Duodenal mucosa (tissue), 2 donors: ENCODE data around the gene ARG2.

Experiments used
- H3K27ac ChIP-seq: one replicate; pipeline ENCODE4 v1.7.0; 2013; ENCODE audit warnings: low read depth, low read length
- H3K27me3 ChIP-seq, 2 donors: one replicate each; pipeline ENCODE4 v1.7.0; 2013; ENCODE audit warnings: low read length in 2 of 2, control low read depth in 1 of 2; ENCODE audit not compliant: insufficient read depth in 2 of 2, control insufficient read depth in 1 of 2
- H3K36me3 ChIP-seq, 2 donors: one replicate each; pipeline ENCODE4 v1.7.0; 2013; ENCODE audit warnings: low read length in 2 of 2, control low read depth in 1 of 2; ENCODE audit not compliant: insufficient read depth in 2 of 2, control insufficient read depth in 1 of 2
- H3K4me1 ChIP-seq, 2 donors: one replicate each; pipeline ENCODE4 v1.7.0; 2013; ENCODE audit warnings: low read length in 2 of 2, control low read depth in 1 of 2; ENCODE audit not compliant: insufficient read depth in 2 of 2, control insufficient read depth in 1 of 2
- H3K4me3 ChIP-seq, 2 donors: one replicate each; pipeline ENCODE4 v1.7.0; 2013; ENCODE audit warnings: low read length in 2 of 2, low read depth in 1 of 2
- H3K9ac ChIP-seq, 2 donors: one replicate each; pipeline ENCODE4 v1.7.0; 2013; ENCODE audit warnings: low read length in 2 of 2, low read depth in 1 of 2
- H3K9me3 ChIP-seq, 2 donors: one replicate each; pipeline ENCODE4 v1.7.0; 2013; ENCODE audit warnings: low read length in 2 of 2, control low read depth in 1 of 2; ENCODE audit not compliant: control insufficient read depth in 1 of 2

Gene ARG2

DNA sequence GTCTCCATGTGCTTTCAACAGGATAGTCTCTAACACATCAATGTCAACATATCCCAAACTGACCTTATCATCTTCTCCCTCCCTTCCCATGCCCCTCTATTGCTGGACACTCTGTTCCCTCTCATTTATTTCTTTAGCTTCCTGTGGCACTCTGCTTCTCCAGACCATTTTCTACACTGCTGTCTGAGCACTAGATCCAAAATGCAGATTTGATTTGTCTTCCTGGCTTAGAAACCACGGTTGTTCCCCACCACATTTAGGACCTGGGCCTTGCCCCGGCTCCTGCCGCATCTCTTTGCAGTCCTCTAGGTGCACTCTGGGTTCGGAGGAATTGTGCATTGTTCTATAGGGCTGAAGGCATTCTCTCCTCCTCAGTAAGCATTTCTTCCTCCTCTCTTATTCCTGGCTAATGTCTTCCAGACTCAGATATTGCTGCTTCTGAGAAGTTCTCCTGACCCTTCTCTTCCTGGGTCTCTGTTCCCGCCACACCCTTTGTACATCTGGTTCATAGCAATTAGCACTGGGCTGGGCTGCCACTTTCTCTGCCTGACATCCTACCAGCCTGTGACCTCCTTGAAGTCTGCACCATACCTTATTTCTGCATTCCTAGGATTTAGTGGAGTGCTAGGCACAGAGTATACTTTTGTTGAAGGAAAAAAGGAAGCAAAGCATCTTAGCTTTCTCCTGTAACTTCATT lies 13.9 kb downstream of the ARG2 start:
- H3K27me3 ChIP-seq: no peaks in the 10 kb centered on the region
- H3K9me3 ChIP-seq: no peaks in the 10 kb centered on the region
- H3K4me3 ChIP-seq: no peak overlapping the region
- peaks cover 0 to 9% of the 10 kb centered on the region in 2 donors for H3K4me1 ChIP-seq
- no peaks in the 10 kb centered on the region for H3K36me3 ChIP-seq
- H3K9ac ChIP-seq: no peak overlapping the region
- no peak overlapping the region for H3K27ac ChIP-seq

- Histone ChIP-seq H3K27ac (no peak overlapping the region), H3K9me3 (no peaks in the 10 kb centered on the region), H3K4me3 (no peak overlapping the region), H3K4me1 (peaks cover 0 to 9% of the 10 kb centered on the region in 2 donors), H3K27me3 (no peaks in the 10 kb centered on the region), H3K36me3 (no peaks in the 10 kb centered on the region), H3K9ac (peak overlapping the region in 1 of 2 donors; percentile 27)
These were observed 16.7 kb downstream of the ARG2 start for GRCh38 chr14:67636361-67636919.

- Histone ChIP-seq H3K4me1 (peaks cover 6 to 19% of the 10 kb centered on the region in 2 donors), H3K27ac (no peak overlapping the region), H3K36me3 (no peaks in the 10 kb centered on the region), H3K27me3 (no peaks in the 10 kb centered on the region), H3K9ac (no peak overlapping the region), H3K4me3 (no peak overlapping the region), H3K9me3 (no peaks in the 10 kb centered on the region)
These were observed 18.9 kb downstream of the ARG2 start for GRCh38 chr14:67638642-67639041.

DNA sequence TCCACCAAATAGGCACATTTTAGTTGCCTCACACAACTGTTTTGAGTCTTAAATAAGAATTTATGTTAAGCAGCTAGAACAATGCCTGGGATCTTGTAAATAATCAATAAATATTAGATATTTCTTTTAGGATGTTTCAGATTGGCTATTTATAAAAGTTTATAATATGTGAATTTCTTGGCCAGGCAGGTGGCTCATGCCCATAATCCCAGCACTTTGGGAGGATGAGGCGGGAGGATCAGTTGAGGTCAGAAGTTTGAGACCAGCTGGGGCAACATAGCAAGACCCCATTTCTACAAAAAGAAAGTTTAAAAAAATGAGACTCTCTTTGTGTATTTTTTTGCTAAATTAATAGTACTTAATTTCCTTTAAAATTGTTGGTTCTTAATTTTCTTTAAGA lies 21.8 kb downstream of the ARG2 start:
- no peak overlapping the region for H3K9ac ChIP-seq

DNA sequence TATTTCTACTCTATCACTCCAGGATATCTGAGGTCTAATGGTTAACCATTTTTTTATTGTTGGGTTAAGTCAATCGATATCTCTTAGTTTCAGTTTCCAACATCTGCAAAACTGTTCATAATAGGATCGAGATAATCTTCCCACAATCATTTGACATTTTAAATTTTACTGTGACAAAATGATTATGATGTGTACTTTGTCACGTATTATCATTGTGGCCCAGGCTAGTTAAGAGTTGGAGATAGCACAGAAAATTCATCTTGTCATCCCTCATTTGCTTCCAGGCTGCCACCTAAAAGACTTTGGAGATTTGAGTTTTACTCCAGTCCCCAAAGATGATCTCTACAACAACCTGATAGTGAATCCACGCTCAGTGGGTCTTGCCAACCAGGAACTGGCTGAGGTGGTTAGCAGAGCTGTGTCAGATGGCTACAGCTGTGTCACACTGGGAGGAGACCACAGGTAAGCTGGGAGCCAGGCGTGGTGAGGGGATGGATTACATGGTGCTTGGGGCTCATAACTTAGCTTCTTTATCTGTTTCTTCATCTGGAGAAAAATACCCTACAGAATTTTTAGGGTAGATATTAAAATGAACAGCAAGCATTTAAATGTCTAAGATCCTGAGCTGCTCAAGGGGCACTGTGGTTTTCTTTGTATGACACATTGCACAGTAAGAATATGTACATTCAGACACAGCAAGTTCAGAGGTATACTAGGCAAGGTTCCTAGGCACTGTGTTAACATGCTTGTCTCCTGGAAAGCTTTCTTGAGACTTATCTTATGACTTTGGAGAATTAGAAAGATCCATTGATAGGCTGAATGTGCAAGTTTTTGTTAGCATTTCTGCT lies 22.4 kb downstream of the ARG2 start:
- no peaks in the 10 kb centered on the region for H3K27me3 ChIP-seq

More for the DNA sequence above, 21.8 kb downstream of the ARG2 start:
- Histone ChIP-seq H3K27ac (no peak overlapping the region), H3K4me1 (peaks cover 6 to 19% of the 10 kb centered on the region in 2 donors), H3K4me3 (no peak overlapping the region), H3K9me3 (no peaks in the 10 kb centered on the region), H3K36me3 (peaks cover 5 to 9% of the 10 kb centered on the region in 2 donors), H3K27me3 (no peaks in the 10 kb centered on the region)

GRCh38 chr14:67643713-67644112 lies 24.0 kb downstream of the ARG2 start:
- Histone ChIP-seq H3K4me3 (no peak overlapping the region), H3K27ac (no peak overlapping the region), H3K27me3 (no peaks in the 10 kb centered on the region), H3K36me3 (peaks cover 10 to 14% of the 10 kb centered on the region in 2 donors), H3K9me3 (no peaks in the 10 kb centered on the region), H3K9ac (no peak overlapping the region), H3K4me1 (peaks cover 6 to 19% of the 10 kb centered on the region in 2 donors)

More for the DNA sequence above, 22.4 kb downstream of the ARG2 start:
- Histone ChIP-seq H3K27ac (no peak overlapping the region), H3K9me3 (no peaks in the 10 kb centered on the region), H3K4me3 (peak overlapping the region in 1 of 2 donors; percentile 41), H3K4me1 (peaks cover 6 to 19% of the 10 kb centered on the region in 2 donors), H3K9ac (no peak overlapping the region), H3K36me3 (peaks cover 7 to 10% of the 10 kb centered on the region in 2 donors)

GRCh38 chr14:67644428-67644827 lies 24.7 kb downstream of the ARG2 start:
- Histone ChIP-seq H3K9me3 (no peaks in the 10 kb centered on the region), H3K4me3 (no peak overlapping the region), H3K27me3 (no peaks in the 10 kb centered on the region), H3K36me3 (peaks cover 11 to 20% of the 10 kb centered on the region in 2 donors), H3K4me1 (peaks cover 6 to 19% of the 10 kb centered on the region in 2 donors), H3K9ac (no peak overlapping the region), H3K27ac (no peak overlapping the region)

- no peak overlapping the region for H3K27ac ChIP-seq
- no peaks in the 10 kb centered on the region for H3K9me3 ChIP-seq
- H3K27me3 ChIP-seq: no peaks in the 10 kb centered on the region
- H3K9ac ChIP-seq: no peak overlapping the region
- H3K4me3 ChIP-seq: no peak overlapping the region
- peaks cover 6 to 19% of the 10 kb centered on the region in 2 donors for H3K4me1 ChIP-seq
- H3K36me3 ChIP-seq: peaks cover 21 to 29% of the 10 kb centered on the region in 2 donors
These were observed 25.7 kb downstream of the ARG2 start for GRCh38 chr14:67645414-67645813.

- Histone ChIP-seq H3K27ac (no peak overlapping the region), H3K27me3 (no peaks in the 10 kb centered on the region), H3K9ac (no peak overlapping the region), H3K4me1 (peaks cover 6 to 19% of the 10 kb centered on the region in 2 donors), H3K36me3 (peaks cover 28 to 37% of the 10 kb centered on the region in 2 donors), H3K9me3 (no peaks in the 10 kb centered on the region), H3K4me3 (no peak overlapping the region)
These were observed 26.4 kb downstream of the ARG2 start for GRCh38 chr14:67646131-67646530.

GRCh38 chr14:67650151-67650550 lies 30.4 kb downstream of the ARG2 start:
- Histone ChIP-seq H3K9ac (no peak overlapping the region), H3K36me3 (peaks cover 44 to 67% of the 10 kb centered on the region in 2 donors), H3K4me3 (no peak overlapping the region), H3K4me1 (no peaks in the 10 kb centered on the region), H3K27me3 (no peaks in the 10 kb centered on the region), H3K9me3 (no peaks in the 10 kb centered on the region), H3K27ac (no peak overlapping the region)
